ENCODE results near the gene SMARCC2. TPM values are rescaled to one million over a fixed set of nuclear protein-coding genes. Genes with fewer than 3 reads are reported as not detected.
A peak's percentile ranks its signal among the peaks of the same experiment; 100 is the strongest.

Gene SMARCC2
- total and polyA plus RNA-seq, 2 of the 13 experiments (the other 11 are each of a cell fraction or from before 2014, with no cell fraction given) = 21.3 to 24.1 TPM

DNA sequence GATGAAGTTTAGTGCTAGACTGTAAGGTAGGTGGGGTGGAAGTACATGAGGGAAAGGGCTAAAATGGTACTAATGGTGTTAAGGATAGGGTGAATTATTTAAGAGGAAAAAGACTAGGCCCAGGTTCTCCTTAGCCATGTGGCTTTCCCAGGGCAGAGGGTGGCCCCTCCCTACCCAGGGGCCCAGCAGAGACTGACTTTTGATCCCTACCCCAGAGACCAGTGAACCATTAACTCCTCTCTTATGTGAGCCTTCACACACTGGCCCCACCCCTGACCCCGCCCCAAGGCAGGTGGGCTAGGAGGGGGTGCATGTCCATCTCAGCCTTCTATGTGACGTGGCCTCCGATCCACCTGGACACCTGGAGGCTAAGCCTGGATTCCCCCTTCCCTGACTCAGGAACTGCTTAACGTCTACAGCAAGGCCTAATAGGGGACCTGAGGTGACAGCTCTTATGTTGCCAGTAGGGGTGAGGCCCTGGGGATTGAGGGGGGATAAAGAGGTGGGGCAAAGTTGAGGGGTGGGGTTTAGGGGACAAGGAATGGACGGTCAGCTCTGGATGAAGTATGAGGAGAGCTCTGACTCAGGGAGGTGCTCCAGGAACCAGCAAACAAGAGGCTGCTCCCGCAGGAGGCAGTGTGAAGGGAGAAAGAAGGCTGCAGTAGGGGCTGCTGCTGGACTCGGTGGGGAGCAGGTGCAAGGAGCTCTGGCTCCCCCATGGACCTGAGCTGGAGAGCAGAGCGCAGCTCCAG, 41.3 kb upstream of the SMARCC2 start (continued):
- peak; percentile 59; the same call in 1 of the 2 replicates for TF ChIP-seq HOMEZ (CRISPR knock-in tag; IDR thresholded peaks at IDR 0.05; ENCODE audit: low read depth)
- no peak for TF ChIP-seq KLF15 (CRISPR knock-in tag; IDR thresholded peaks at IDR 0.05; ENCODE audit: borderline replicate concordance)
- TF ChIP-seq ZNF350 (CRISPR knock-in tag; IDR thresholded peaks at IDR 0.05; ENCODE audit: borderline replicate concordance, low read depth) = peak; percentile 28; the same call in 1 of the 2 replicates
- TF ChIP-seq TBP (CRISPR knock-in tag; IDR thresholded peaks at IDR 0.05) = no peak
- no peak for TF ChIP-seq TCF12 (IDR thresholded peaks at IDR 0.05)
- no peak for TF ChIP-seq TCF12 (CRISPR knock-in tag; IDR thresholded peaks at IDR 0.05)
- peak; percentile 54 for TF ChIP-seq ZBTB7A (CRISPR knock-in tag; IDR thresholded peaks at IDR 0.05)
- TF ChIP-seq HMGXB4 (CRISPR knock-in tag; IDR thresholded peaks at IDR 0.05; ENCODE audit: borderline replicate concordance in 1 of 2, low read depth in 1 of 2) = peak in 1 of 2 experiments; percentile 54; a peak in 2 of 4 replicates
- no peak for TF ChIP-seq KMT2B (CRISPR knock-in tag; IDR thresholded peaks at IDR 0.05)
- TF ChIP-seq RARA (CRISPR knock-in tag; IDR thresholded peaks at IDR 0.05) = 0 out of 2 replicates have a peak, but pooled peaks have one; percentile 17
- TF ChIP-seq KMT2A (CRISPR knock-in tag; IDR thresholded peaks at IDR 0.05) = peak; percentile 17; the same call in 1 of the 2 replicates
- 0 out of 2 replicates have a peak, but pooled peaks have one; percentile 11 for TF ChIP-seq HIVEP1 (CRISPR knock-in tag; IDR thresholded peaks at IDR 0.05)
- no peak for TF ChIP-seq ATF7 (IDR thresholded peaks at IDR 0.05)
- peak; percentile 50; the same call in 1 of the 2 replicates for TF ChIP-seq ATF7 (CRISPR knock-in tag; IDR thresholded peaks at IDR 0.05)
- TF ChIP-seq, protein P1, sequence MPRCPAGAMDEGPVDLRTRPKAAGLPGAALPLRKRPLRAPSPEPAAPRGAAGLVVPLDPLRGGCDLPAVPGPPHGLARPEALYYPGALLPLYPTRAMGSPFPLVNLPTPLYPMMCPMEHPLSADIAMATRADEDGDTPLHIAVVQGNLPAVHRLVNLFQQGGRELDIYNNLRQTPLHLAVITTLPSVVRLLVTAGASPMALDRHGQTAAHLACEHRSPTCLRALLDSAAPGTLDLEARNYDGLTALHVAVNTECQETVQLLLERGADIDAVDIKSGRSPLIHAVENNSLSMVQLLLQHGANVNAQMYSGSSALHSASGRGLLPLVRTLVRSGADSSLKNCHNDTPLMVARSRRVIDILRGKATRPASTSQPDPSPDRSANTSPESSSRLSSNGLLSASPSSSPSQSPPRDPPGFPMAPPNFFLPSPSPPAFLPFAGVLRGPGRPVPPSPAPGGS (CRISPR knock-in tag; IDR thresholded peaks at IDR 0.05) = 0 out of 2 replicates have a peak, but pooled peaks have one; percentile 43
- TF ChIP-seq MED1 (CRISPR knock-in tag; IDR thresholded peaks at IDR 0.05) = peak; percentile 26
- 0 out of 2 replicates have a peak, but pooled peaks have one; percentile 49 for TF ChIP-seq BRCA1 (CRISPR knock-in tag; IDR thresholded peaks at IDR 0.05)
- TF ChIP-seq, protein P2, sequence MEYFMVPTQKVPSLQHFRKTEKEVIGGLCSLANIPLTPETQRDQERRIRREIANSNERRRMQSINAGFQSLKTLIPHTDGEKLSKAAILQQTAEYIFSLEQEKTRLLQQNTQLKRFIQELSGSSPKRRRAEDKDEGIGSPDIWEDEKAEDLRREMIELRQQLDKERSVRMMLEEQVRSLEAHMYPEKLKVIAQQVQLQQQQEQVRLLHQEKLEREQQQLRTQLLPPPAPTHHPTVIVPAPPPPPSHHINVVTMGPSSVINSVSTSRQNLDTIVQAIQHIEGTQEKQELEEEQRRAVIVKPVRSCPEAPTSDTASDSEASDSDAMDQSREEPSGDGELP (IDR thresholded peaks at IDR 0.05; ENCODE audit: borderline replicate concordance, low read depth) = peak; percentile 64; the same call in 1 of the 2 replicates
- TF ChIP-seq PHF5A (CRISPR knock-in tag; IDR thresholded peaks at IDR 0.05; ENCODE audit: low read depth, unreplicated experiment) = peak; percentile 78
- TF ChIP-seq AGO2 (optimal IDR thresholded peaks at IDR 0.05; ENCODE audit: low read depth, low read length) = no peak
- TF ChIP-seq ZNF17 (CRISPR knock-in tag; IDR thresholded peaks at IDR 0.05) = no peak
- TF ChIP-seq ZNF691 (CRISPR knock-in tag; IDR thresholded peaks at IDR 0.05; ENCODE audit: borderline replicate concordance, low read depth) = no peak
- TF ChIP-seq ZNF670 (CRISPR knock-in tag; IDR thresholded peaks at IDR 0.05; ENCODE audit: borderline replicate concordance) = peak; percentile 62; the same call in 1 of the 2 replicates
- TF ChIP-seq JDP2 (CRISPR knock-in tag; IDR thresholded peaks at IDR 0.05; ENCODE audit: borderline replicate concordance) = no peak
